Upper lobe of left lung (tissue), 6 donors: ENCODE results near the gene CSTF1. TPM values are rescaled to one million over a fixed set of nuclear protein-coding genes. Genes with fewer than 3 reads are reported as not detected.

Experiments used
- ATAC-seq, 2 donors: fragments of 200-7000 bp; cut with Tn5 transposase; one replicate each; pipeline ENCODE4 v1.9.1; 2022; ENCODE audit warnings: mild to moderate bottlenecking in 2 of 2, moderate library complexity in 2 of 2; ENCODE audit not compliant: low FRiP score in 2 of 2
- DNase-seq, 2 donors: peaks; one replicate each; pipeline ENCODE4 v3.0.0-alpha.2; 2019 to 2020
- H3K27ac ChIP-seq, 4 donors: fragments of 200-600 bp; sonication (generic); one replicate each; pipeline ENCODE4 v1.5.1; 2016 to 2019
- H3K27me3 ChIP-seq, 4 donors: fragments of 200-600 bp; sonication (generic); one replicate each; pipeline ENCODE4 v1.5.1; 2017 to 2019
- H3K36me3 ChIP-seq, 4 donors: fragments of 200-600 bp; sonication (generic); one replicate each; pipeline ENCODE4 v1.5.1; 2016 to 2019
- H3K4me1 ChIP-seq, 4 donors: fragments of 200-600 bp; sonication (generic); one replicate each; pipeline ENCODE4 v1.5.1; 2018 to 2019
- H3K4me3 ChIP-seq, 4 donors: fragments of 200-600 bp; sonication (generic); one replicate each; pipeline ENCODE4 v1.5.1; 2017 to 2019; ENCODE audit warnings: mild to moderate bottlenecking in 2 of 4, moderate library complexity in 1 of 4
- H3K9me3 ChIP-seq, 4 donors: fragments of 200-600 bp; sonication (generic); one replicate each; pipeline ENCODE4 v1.5.1; 2018 to 2019
- EP300 ChIP-seq, 4 donors: sonication (generic); formaldehyde crosslinking; IDR thresholded peaks; one replicate each; pipeline ENCODE4 v1.5.1; 2017; ENCODE audit warnings: antibody characterized with exemption in 4 of 4, control low read depth in 2 of 4
- POLR2A ChIP-seq, 4 donors: fragments of 450-650 bp; IDR thresholded peaks; one replicate each; pipeline ENCODE4 v1.5.1; 2016 to 2017; ENCODE audit warnings: antibody characterized with exemption in 4 of 4, mild to moderate bottlenecking in 2 of 4
- POLR2AphosphoS5 ChIP-seq, 2 donors: sonication (generic); formaldehyde crosslinking; IDR thresholded peaks; one replicate each; pipeline ENCODE4 v1.5.1; 2017; ENCODE audit warnings: antibody characterized with exemption in 2 of 2
- WGBS, 2 donors: methylation state at CpG; one replicate each; pipeline ENCODE4 v1.1.5; 2017 to 2018; 5-methylcytosine and 5-hydroxymethylcytosine counted together
- total RNA-seq, 6 donors: library from RNA; depleted of rRNA in 4 of 6; stranded (reverse); fragments of >200 nt in 4 of 6; gene quantifications; one replicate each; pipeline versions ENCODE4 v1.1.0 to v1.2.1, GENCODE V29; 2016 to 2021
- TF ChIP-seq, protein P1 (sequence below), 6 experiments: fragments of 450-650 bp in 4 of 6; fragments of 200-600 bp in 2 of 6; sonication (generic) in 2 of 6; IDR thresholded peaks; one replicate each; pipeline ENCODE4 v1.5.1; 2016 to 2019; ENCODE audit warnings: antibody characterized with exemption in 6 of 6
- donor health status: DM: no; HTN: no; CAD: no; lungs with moderate emphysema.
- donor health status: DM: no; HTN: yes; CAD: no; lungs with severe emphysema.

The CSTF1 gene
- total RNA-seq, 6 donors from 2014 or later = 3.3 to 30.5 (median 22.5) TPM

DNA sequence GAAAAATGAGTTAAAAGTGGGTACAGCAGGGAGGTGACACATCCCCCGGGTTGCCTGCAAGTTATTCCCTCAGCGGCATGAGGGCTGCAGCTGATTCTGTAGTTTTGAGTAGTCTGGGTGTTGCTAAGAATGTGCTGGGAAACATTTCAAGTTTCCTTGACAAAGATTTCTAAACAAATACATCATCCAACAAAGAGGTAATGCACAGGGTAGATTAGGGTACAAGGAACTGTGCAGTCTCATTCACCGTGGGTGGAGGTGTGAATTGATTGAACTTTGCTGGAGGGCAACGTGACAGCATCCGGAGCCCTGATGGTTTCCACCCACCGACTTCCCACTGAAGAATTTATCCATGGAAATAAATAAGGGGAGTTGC, 41.4 kb downstream of the CSTF1 start:
- Histone ChIP-seq H3K4me1 (peaks cover 16 to 24% (median 20%) of the 10 kb centered on the region in 4 donors), H3K27ac (peak overlapping the region in 1 of 4 donors; percentile 58), H3K4me3 (no peak overlapping the region), H3K27me3 (no peaks in the 10 kb centered on the region), H3K36me3 (peaks cover 0 to 5% (median 0%) of the 10 kb centered on the region in 4 donors), H3K9me3 (no peaks in the 10 kb centered on the region)
- peak in 1 of 2 donors; percentile 41 for ATAC-seq
- 32 to 40% methylated on average over 5 to 6 of the region's 6 CpGs for WGBS, 2 donors
- peak in 1 of 2 donors; percentile 18 for DNase-seq
- TF ChIP-seq EP300 (IDR thresholded peaks at IDR 0.05) (peak in 1 of 4 donors; percentile 16), POLR2A (IDR thresholded peaks at IDR 0.05) (no peak), POLR2AphosphoS5 (IDR thresholded peaks at IDR 0.05) (peak; percentile 25 to 51)

DNA sequence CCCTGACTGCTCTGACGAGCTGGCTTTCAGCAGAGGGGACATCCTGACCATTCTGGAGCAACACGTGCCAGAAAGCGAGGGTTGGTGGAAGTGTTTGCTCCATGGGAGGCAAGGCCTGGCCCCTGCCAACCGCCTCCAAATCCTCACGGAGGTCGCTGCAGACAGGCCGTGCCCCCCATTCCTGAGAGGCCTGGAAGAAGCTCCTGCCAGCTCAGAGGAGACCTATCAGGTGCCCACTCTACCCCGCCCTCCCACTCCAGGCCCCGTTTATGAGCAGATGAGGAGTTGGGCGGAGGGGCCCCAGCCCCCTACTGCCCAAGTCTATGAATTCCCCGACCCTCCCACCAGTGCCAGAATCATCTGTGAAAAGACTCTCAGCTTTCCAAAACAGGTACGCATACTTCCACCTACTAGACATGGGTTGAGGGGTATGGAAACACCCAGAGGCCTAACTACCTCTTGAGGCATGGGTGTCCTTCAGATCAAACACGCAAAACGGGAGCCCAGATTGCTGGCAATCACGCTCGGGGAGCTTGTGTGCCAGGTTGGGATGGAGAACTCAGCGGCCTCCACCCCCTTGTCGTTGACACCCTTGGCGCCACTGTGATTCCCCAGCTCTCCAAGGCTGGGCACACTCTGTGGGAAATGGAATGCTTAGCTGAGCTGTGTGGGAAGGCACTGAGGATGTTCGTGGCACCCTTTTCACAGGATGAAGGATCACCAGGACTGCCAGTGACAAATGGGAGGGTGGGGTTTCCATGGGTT, 44.9 kb downstream of the CSTF1 start:
- Histone ChIP-seq H3K4me1 (peaks cover 0 to 27% (median 6%) of the 10 kb centered on the region in 4 donors), H3K27ac (peak overlapping the region in 3 of 4 donors; percentile 52 to 56 (median 54)), H3K36me3 (peaks cover 0 to 5% (median 0%) of the 10 kb centered on the region in 4 donors), H3K9me3 (no peaks in the 10 kb centered on the region), H3K4me3 (no peak overlapping the region), H3K27me3 (no peaks in the 10 kb centered on the region)
- TF ChIP-seq EP300 (IDR thresholded peaks at IDR 0.05) (no peak), POLR2A (IDR thresholded peaks at IDR 0.05) (no peak), POLR2AphosphoS5 (IDR thresholded peaks at IDR 0.05) (no peak)
- TF ChIP-seq, protein P1, sequence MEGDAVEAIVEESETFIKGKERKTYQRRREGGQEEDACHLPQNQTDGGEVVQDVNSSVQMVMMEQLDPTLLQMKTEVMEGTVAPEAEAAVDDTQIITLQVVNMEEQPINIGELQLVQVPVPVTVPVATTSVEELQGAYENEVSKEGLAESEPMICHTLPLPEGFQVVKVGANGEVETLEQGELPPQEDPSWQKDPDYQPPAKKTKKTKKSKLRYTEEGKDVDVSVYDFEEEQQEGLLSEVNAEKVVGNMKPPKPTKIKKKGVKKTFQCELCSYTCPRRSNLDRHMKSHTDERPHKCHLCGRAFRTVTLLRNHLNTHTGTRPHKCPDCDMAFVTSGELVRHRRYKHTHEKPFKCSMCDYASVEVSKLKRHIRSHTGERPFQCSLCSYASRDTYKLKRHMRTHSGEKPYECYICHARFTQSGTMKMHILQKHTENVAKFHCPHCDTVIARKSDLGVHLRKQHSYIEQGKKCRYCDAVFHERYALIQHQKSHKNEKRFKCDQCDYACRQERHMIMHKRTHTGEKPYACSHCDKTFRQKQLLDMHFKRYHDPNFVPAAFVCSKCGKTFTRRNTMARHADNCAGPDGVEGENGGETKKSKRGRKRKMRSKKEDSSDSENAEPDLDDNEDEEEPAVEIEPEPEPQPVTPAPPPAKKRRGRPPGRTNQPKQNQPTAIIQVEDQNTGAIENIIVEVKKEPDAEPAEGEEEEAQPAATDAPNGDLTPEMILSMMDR (IDR thresholded peaks at IDR 0.05) = no peak
- ATAC-seq (no peak), DNase-seq (no peak)
- WGBS, 2 donors = 74 to 77% methylated on average over 11 to 20 of the region's 20 CpGs

DNA sequence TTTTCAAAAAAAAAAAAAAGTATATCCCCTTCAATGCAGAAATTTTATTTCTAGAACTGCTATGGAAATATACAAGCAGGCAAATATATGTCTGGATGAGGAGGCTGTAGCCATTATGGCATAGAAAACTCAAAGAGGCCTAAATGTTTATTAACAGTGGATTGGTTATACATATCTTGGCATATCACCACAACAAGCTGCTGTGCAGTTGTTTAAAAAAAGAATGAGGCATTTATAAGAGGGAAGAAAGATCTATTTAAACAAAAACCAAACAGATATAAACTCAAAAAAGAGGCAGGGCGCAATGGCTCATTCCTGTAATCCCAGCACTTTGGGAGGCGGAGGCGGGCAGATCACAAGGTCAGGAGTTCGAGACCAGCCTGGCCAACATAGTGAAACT, 45.8 kb downstream of the CSTF1 start:
- peaks cover 0 to 24% (median 7%) of the 10 kb centered on the region in 4 donors for H3K4me1 ChIP-seq
- DNase-seq = no peak
- WGBS, 2 donors = 81 to 88% methylated on average over 4 of the region's 4 CpGs
- H3K4me3 ChIP-seq = no peak overlapping the region
- ATAC-seq = no peak
- no peaks in the 10 kb centered on the region for H3K27me3 ChIP-seq
- no peak for TF ChIP-seq POLR2A (IDR thresholded peaks at IDR 0.05)
- TF ChIP-seq EP300 (IDR thresholded peaks at IDR 0.05) = no peak
- TF ChIP-seq, protein P1 (IDR thresholded peaks at IDR 0.05) = no peak
- no peak for TF ChIP-seq POLR2AphosphoS5 (IDR thresholded peaks at IDR 0.05)
- peak overlapping the region in 2 of 4 donors; percentile 54 to 56 for H3K27ac ChIP-seq
- H3K36me3 ChIP-seq = peaks cover 0 to 5% (median 0%) of the 10 kb centered on the region in 4 donors
- H3K9me3 ChIP-seq = no peaks in the 10 kb centered on the region

DNA sequence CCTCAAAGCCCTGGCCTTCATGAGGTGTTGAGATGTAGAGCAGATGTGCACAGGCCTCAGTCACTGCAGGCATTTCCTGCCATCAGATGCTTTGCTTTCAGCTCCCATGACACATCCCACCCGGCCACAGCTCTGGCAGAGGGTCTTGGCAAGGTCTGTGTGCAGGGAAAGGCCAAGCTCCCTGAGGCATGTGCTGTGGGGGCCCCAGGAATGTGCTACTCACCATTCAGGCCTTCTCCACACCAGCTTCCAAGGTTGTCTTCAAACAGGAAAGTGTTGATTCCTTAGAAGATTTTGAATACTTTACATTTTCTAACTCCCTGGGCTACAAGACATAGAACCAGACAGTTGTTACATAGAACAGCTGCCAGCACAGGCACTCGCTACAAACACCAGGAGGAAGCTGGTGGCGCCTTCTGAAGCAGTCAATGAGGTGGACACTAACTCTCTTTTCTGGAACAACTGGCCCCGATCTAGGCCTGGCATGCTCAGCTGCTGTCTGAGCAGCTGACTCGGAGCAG, 47.4 kb downstream of the CSTF1 start:
- ATAC-seq (peak; percentile 47 to 69), DNase-seq (peak in 1 of 2 donors; percentile 39)
- Histone ChIP-seq H3K4me3 (no peak overlapping the region), H3K9me3 (no peaks in the 10 kb centered on the region), H3K27ac (peak overlapping the region in 2 of 4 donors; percentile 5 to 79), H3K27me3 (no peaks in the 10 kb centered on the region), H3K36me3 (peaks cover 0 to 5% (median 0%) of the 10 kb centered on the region in 4 donors), H3K4me1 (peaks cover 0 to 24% (median 2%) of the 10 kb centered on the region in 4 donors)
- TF ChIP-seq EP300 (IDR thresholded peaks at IDR 0.05) = peak in 1 of 4 donors; percentile 43
- TF ChIP-seq POLR2AphosphoS5 (IDR thresholded peaks at IDR 0.05) = peak; percentile 79 to 81
- TF ChIP-seq, protein P1 (IDR thresholded peaks at IDR 0.05) = no peak
- no peak for TF ChIP-seq POLR2A (IDR thresholded peaks at IDR 0.05)
- 47 to 53% methylated on average over 5 of the region's 5 CpGs for WGBS, 2 donors

DNA sequence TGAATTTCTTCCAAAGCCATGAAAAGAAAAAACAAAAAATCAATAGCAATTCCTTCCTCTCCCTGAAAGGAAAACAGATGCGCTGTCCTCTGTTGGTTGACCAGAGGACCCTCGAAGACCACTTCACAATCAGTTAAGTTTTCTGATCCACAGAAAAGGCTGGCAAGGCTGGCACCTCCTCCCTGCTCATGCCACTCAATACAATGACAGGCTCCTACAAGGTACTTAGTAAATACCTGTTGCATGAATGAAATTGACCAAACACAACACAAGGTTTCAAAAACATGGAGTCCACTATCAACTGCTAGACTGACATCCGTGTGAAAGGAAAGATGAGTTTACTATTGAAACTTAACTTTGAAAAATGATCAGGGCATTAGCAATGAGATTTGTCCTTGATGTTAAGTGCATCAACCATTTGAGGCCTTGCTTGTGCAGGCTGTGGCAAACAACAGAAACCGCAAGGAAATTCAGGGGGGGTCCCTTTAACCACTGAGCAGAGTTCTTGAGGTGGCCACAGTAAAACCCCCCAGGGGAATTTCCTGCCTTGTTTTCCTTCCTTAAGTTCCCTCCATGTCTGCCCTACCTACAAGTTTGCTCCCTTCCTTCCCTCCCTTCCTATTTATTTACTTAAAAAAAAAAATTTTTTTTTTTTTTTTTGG, 48.0 kb downstream of the CSTF1 start:
- Histone ChIP-seq H3K4me1 (peaks cover 0 to 24% (median 2%) of the 10 kb centered on the region in 4 donors), H3K27me3 (no peaks in the 10 kb centered on the region), H3K4me3 (no peak overlapping the region), H3K9me3 (no peaks in the 10 kb centered on the region), H3K27ac (peak overlapping the region in 3 of 4 donors; percentile 3 to 79 (median 5)), H3K36me3 (peaks cover 0 to 8% (median 0%) of the 10 kb centered on the region in 4 donors)
- TF ChIP-seq EP300 (IDR thresholded peaks at IDR 0.05) (no peak), POLR2AphosphoS5 (IDR thresholded peaks at IDR 0.05) (peak in 1 of 2 donors; percentile 11)
- ATAC-seq (no peak), DNase-seq (no peak)
- 55 to 67% methylated on average over 4 of the region's 4 CpGs for WGBS, 2 donors
